ENCODE results near the gene HMSD.

Gene HMSD

DNA sequence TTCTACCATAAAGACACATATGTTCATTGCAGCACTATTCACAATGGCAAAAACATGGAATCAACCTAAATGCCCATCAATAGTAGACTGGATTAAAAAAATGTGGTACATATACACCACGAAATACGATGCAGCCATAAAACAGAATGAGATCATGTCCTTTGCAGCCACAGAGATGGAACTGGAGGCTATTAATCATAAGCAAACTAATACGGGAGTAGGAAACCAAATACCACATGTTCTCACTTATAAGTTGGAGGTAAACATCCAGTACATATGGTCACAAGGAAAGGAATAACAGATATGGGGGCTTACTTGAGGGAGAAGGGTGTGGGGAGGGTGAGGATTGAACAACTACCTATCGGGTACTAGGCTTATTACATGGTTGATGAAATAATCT is 7.7 kb downstream of the HMSD start:
- no peak for DNase-seq (ENCODE audit: low spot score)

- no peak for DNase-seq (ENCODE audit: low spot score)
Measured at GRCh38 chr18:63960891-63961290, 11.8 kb downstream of the HMSD start.

- DNase-seq (ENCODE audit: low spot score) = no peak
Measured at GRCh38 chr18:63961435-63961980, 12.4 kb downstream of the HMSD start.

GRCh38 chr18:63962137-63962536 is 13.0 kb downstream of the HMSD start:
- DNase-seq (ENCODE audit: low spot score) = no peak

DNA sequence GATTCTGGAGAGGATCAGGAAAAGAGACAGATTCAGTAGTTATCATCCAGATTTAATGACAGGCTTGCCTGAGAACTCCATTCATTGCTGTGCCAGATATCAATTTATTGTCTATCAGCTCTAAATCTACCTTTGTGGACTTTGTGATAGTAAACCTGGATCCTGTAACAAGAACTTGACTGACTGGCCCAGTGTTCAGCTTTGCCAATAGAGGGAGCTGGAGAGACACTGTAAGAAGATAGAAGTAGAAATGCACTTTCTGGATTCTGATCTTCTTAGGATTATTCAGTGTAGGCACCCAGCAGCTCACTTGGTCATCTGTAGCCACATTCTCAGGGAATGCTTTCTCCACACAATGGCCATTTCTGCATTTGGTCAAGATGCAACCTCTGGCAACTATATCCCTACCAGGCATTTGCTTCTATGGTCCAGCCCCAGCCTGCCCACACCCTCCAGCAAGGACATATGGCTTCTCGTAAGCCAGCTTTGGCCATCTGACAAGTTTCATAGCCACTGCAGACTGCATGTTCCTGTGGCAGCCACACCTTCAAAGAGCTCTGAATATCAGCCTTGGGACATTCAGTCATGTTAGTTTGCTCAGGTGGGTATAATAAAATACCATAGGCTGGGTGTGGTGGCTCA is 14.6 kb downstream of the HMSD start:
- no peak for DNase-seq (ENCODE audit: low spot score)

GRCh38 chr18:63964908-63965307 is 15.8 kb downstream of the HMSD start:
- DNase-seq (ENCODE audit: low spot score) = no peak

DNA sequence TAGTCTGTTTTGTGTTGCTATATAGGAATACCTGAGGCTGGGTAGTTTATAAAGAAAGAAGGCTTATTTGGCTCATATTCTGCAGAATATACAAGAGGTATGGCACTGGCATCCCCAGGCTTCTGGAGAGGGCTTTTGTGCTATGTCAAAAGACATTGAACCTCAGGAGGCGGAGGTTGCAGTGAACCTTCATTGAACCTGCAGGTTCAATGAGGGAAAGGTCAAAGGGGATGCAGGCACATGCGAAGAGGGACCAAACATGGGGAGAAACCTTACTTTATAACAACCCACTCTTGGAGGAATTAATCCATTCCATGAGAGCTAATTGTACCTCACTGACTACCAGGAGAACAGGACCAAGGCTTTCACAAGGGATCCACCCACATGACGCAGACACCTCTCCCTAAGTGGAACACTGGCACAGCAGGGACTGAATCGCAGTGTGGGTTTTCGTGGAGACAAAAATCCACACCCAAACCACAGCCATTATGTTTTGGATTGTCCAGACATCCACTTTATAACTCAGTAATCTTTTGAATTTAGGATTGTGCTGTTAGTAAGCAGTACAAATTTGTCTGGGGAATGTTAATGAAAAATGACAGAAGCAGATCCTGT is 16.7 kb downstream of the HMSD start:
- DNase-seq (ENCODE audit: low spot score) = no peak

GRCh38 chr18:63969942-63970808 is 21.1 kb downstream of the HMSD start, which contains the start of gene SERPINB8:
Gene SERPINB8 (plus strand): TSS chr18:63970081. CDS start chr18:63978309, 8,228 bp downstream.
- peak; percentile 66 for DNase-seq (ENCODE audit: low spot score)

DNA sequence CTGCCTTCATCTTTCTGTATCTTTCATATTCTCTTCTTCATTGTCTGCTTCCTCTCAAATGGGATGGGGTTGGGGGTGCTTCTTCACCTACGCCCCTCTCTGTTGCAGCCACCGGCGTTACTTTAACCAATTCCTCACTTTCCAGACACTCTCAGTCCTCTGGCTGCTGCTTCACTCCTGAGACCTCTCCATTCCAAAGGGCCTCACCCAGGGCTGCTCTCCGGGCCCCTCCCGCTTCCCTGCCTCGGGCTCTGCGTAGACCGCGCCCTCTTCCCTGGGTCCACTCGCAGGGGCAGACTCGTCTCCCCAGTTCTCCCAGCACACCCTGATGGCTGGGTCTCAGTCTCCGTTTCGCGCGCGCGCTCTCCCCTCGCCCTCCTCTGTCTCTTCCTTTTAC is 21.7 kb downstream of the HMSD start:
- DNase-seq (ENCODE audit: low spot score) = no peak

DNA sequence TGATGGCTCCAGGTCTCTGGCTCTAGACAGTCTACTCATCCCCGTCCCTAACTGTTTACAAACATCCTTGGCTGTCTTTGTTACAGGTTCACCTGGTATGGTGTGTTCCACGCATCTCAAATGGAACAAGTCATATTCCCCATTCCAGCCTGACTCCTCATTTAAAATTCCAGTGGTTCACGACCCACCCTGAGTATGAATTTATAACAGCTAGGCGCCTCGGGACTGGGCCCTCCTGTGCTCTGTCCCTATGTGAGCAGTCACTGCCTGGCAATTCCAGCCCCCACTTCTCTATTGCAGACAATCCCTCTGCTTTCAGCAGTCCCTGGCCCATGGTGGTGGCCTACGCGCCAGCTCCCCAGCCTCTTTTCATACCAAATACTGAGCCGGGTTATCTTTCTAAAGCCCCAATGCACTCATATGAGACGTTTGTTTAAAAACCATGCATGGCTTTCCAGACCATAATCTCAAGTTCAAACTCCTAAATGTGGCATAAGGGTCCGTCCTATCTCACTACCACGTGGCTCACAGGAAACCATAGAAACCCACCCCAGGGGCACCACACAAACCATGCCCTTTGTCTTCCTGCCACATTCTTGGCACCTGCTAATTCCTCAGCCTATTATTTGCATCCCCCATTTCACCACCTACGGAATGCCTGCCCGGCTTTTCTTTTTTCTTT is 22.4 kb downstream of the HMSD start:
- no peak for DNase-seq (ENCODE audit: low spot score)

- DNase-seq (ENCODE audit: low spot score) = no peak
Measured at GRCh38 chr18:63972002-63972376, 22.9 kb downstream of the HMSD start.

DNA sequence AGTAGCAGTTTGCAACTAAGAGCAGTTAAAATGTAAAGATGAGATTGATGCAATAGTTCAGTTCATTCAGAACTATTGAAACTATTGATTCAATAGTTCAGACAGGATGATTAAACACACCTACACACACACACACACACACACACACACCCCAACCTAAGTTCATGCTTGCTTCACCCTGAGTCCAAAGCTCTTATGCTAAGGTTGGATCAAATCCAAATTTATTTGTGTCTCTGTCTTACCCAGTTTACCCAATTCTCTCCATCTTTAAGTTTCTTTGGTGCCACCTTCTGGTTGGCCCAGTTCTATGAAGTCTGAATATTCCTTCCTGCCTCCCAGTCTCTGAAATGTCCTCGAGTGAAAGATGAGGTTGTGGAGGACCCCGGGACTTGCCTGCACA is 25.9 kb downstream of the HMSD start:
- no peak for DNase-seq (ENCODE audit: low spot score)

DNA sequence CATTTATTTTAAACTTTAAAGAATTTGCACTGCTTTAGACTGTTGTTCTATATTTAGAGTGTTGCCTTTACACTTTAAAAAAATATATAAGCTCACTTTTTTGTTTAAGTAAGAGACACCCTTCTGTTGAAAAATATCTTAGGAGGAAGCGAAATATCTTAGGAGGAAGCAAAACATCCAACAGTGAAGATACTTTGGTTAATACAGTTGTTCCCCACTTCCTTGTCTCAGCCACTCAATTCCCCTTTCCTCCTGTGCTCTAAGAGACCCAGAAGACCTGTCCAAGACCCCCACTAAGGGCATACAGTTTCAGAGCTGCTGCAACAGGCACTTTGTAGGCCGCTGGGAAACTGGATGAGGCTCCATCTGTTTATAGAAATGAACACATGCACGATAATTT is 26.5 kb downstream of the HMSD start:
- DNase-seq (ENCODE audit: low spot score) = no peak

GRCh38 chr18:63977040-63977439 is 27.9 kb downstream of the HMSD start:
- DNase-seq (ENCODE audit: low spot score) = no peak

DNA sequence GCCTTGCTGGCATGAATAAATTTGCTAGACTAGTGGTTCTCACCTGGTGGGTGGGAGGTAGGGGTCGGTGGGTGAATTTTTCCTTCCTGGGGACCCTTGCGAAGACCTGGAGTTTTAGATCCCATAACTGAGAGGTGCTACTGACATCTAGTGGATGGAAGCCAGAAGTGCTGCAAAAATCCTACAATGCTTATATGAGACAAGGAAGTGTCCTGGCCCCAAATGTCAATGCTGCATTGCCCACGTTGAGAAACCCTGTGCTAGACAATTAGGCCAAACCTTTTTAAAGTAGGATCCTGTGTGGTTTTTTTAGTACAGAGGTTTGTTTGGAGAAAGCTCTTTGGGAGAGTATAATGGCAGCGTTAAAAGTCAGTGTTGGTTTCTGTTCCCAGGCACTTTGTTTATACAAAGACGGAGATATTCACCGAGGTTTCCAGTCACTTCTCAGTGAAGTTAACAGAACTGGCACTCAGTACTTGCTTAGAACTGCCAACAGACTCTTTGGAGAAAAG is 30.4 kb downstream of the HMSD start:
- peak; percentile 32 for DNase-seq (ENCODE audit: low spot score)

DNA sequence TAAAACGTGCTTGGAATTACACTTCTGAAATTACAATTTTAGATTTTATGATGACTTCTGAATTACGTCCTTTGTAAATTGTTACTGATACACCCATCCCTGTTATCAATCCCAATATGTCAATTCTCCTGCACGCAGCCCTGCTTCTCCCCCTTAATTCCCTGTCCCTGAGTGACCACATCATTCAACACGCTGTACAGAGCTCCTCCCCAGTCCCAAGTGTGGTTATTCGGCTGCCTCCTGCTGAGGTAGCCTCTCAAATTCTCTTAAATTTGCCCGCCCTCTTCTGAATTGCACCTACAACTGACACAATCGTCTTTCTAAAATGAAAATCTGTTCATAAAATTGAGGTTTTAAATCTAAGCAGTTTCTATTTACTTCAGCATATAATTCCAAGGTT is 30.9 kb downstream of the HMSD start:
- DNase-seq (ENCODE audit: low spot score) = no peak

- DNase-seq (ENCODE audit: low spot score) = no peak
Measured at GRCh38 chr18:63980896-63981460, 31.9 kb downstream of the HMSD start.

DNA sequence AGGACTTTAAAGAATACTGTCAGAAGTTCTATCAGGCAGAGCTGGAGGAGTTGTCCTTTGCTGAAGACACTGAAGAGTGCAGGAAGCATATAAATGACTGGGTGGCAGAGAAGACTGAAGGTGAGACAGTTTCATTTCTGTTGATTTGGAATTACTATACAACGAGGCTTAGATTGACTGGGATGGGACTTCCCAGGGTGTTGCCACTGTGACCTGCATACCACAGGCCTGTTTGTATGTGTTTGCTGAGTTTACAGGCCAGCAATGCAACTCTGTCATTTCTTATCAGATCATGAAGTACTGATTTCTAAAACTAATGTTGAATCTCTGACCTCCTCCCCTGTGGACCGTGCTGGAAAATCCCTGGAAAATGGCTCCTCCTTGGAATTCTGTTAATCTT is 32.6 kb downstream of the HMSD start:
- DNase-seq (ENCODE audit: low spot score) = no peak

GRCh38 chr18:63982361-63982760 is 33.3 kb downstream of the HMSD start:
- no peak for DNase-seq (ENCODE audit: low spot score)

- no peak for DNase-seq (ENCODE audit: low spot score)
Measured at GRCh38 chr18:63986885-63987284, 37.8 kb downstream of the HMSD start.

DNA sequence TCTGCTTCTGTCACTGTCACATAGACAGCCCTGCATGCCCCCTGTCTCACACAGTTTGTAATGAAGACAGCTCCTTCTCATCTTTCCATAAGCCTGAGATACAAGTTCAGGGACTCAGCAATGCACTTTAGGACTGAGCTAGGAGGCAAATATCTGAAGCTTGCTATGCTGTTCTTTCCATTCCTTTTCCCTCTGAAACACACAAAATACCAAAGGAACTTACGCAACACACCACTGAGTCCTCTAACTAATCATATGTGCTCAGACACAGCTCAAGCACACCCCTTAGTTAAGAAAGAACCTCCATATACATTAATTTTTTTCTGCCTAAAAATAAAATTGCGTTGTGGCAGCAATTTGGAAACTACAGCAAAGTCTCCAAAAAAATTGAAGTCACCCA is 38.6 kb downstream of the HMSD start:
- DNase-seq (ENCODE audit: low spot score) = no peak

GRCh38 chr18:63992751-63993150 is 43.6 kb downstream of the HMSD start:
- DNase-seq (ENCODE audit: low spot score) = no peak
